K562 (cell line): ENCODE measurements around the gene TDRKH. TPM values are rescaled to one million over a fixed set of nuclear protein-coding genes. Genes with fewer than 3 reads are reported as not detected.

Source experiments
- ATAC-seq: fragments of 200-7000 bp; cut with Tn5 transposase; 3 replicates; pipeline ENCODE4 v1.9.1; 2020; ENCODE audit warnings: moderate library complexity
- BruUV-seq: library from RNA; stranded (reverse); fragments of 400-500 nt; replicated peaks from 2 replicates; lab custom pipeline; 2021; lab: Mats Ljungman, UMichigan
- CTCF ChIA-PET: fragments of 300-600 bp; formaldehyde crosslinking; extraction: SDS; loops from one replicate; lab custom pipeline; 2021; ENCODE audit warnings: low intra/inter-chr PET ratio; lab: Yijun Ruan, JAX
- POLR2A ChIA-PET: fragments of 300-600, 350-650 bp; sonication (Branson Sonifier 250); formaldehyde crosslinking; extraction: SDS; loops from one replicate; lab custom pipeline; 2021; ENCODE audit warnings: antibody characterized with exemption, inconsistent platforms; lab: Yijun Ruan, JAX
- DNase-seq, 4 experiments: peaks; one replicate each; pipeline versions ENCODE4 v3.0.0 to v3.0.0-alpha.2; 2011 to 2018; ENCODE audit warnings: low spot score in 3 of 4, mixed read lengths in 3 of 4; ENCODE audit errors: extremely low read depth in 1 of 4
- FAIRE-seq: peaks from 2 replicates; lab custom pipeline; 2011; peaks lifted over from hg19 to GRCh38; lab: Jason Lieb, UNC
- H2AFZ ChIP-seq: 2 replicates; pipeline ENCODE4 v1.6.0; 2011; ENCODE audit warnings: low read depth, low read length, control low read depth, inconsistent platforms
- H3K27ac ChIP-seq: fragments of 200-600 bp; 3 replicates; pipeline ENCODE4 v1.8.0; 2011; ENCODE audit warnings: low read depth, mild to moderate bottlenecking, control low read depth, inconsistent platforms, low read length, moderate library complexity, mixed read lengths; ENCODE audit errors: extremely low read depth
- H3K27me3 ChIP-seq, 2 experiments: fragments of 300-600 bp in 1 of 2; 2 replicates in 1 of 2; 3 replicates in 1 of 2; pipeline versions ENCODE4 v1.6.0 to v1.8.0; 2011; ENCODE audit warnings: inconsistent platforms in 2 of 2, low read length in 2 of 2, mild to moderate bottlenecking in 1 of 2, mixed read lengths in 1 of 2, moderate library complexity in 1 of 2; ENCODE audit not compliant: control insufficient read depth in 2 of 2, insufficient read depth in 2 of 2
- H3K36me3 ChIP-seq: fragments of 300-600 bp; 3 replicates; pipeline ENCODE4 v1.8.0; 2011; ENCODE audit warnings: mild to moderate bottlenecking, low read length, inconsistent platforms; ENCODE audit not compliant: control insufficient read depth, insufficient read depth
- H3K4me1 ChIP-seq, 2 experiments: fragments of 200-600 bp in 1 of 2; replicated peaks in 1 of 2; 2 replicates in 1 of 2; 3 replicates in 1 of 2; pipeline versions ENCODE4 v1.5.1 to v1.8.0; 2011; ENCODE audit warnings: inconsistent platforms in 2 of 2, low read length in 2 of 2, mild to moderate bottlenecking in 1 of 2, mixed read lengths in 1 of 2, moderate library complexity in 1 of 2; ENCODE audit not compliant: control insufficient read depth in 2 of 2, insufficient read depth in 2 of 2
- H3K4me2 ChIP-seq: 2 replicates; pipeline ENCODE4 v1.6.1; 2011; ENCODE audit warnings: low read length, control low read depth, inconsistent platforms, mixed read lengths; ENCODE audit not compliant: insufficient read depth
- H3K4me3 ChIP-seq: fragments of 200-600 bp; sonication (generic), shearing (Covaris generic); 2 replicates; pipeline ENCODE4 v1.5.1; 2016; ENCODE audit warnings: control low read depth, inconsistent platforms
- H3K79me2 ChIP-seq: fragments of 200-600 bp; 3 replicates; pipeline ENCODE4 v1.8.0; 2011; ENCODE audit warnings: low read length, inconsistent platforms; ENCODE audit not compliant: control insufficient read depth, insufficient read depth
- H3K9ac ChIP-seq, 2 experiments: 2 replicates each; pipeline versions ENCODE4 v1.6.0 to v1.6.1; 2011; ENCODE audit warnings: low read depth in 2 of 2, low read length in 2 of 2, control low read depth in 1 of 2, inconsistent platforms in 1 of 2, mild to moderate bottlenecking in 1 of 2, mixed read lengths in 1 of 2; ENCODE audit not compliant: insufficient read depth in 1 of 2
- H3K9me1 ChIP-seq: one replicate; pipeline ENCODE4 v1.6.0; 2011; ENCODE audit warnings: inconsistent platforms, mild to moderate bottlenecking, low read length, moderate library complexity; ENCODE audit not compliant: control insufficient read depth, insufficient read depth
- H3K9me3 ChIP-seq: replicated peaks from 2 replicates; pipeline ENCODE4 v1.5.1; 2011; ENCODE audit warnings: low read depth, low read length, inconsistent platforms; ENCODE audit not compliant: control insufficient read depth, insufficient read depth
- H4K20me1 ChIP-seq: replicated peaks from 2 replicates; pipeline ENCODE4 v1.6.1; 2011; ENCODE audit warnings: low read length, inconsistent platforms, mixed read lengths; ENCODE audit not compliant: control insufficient read depth, insufficient read depth
- BRD4 ChIP-seq: fragments of 200-600 bp; sonication (generic); IDR thresholded peaks from 2 replicates; pipeline ENCODE4 v1.6.1; 2017; ENCODE audit warnings: inconsistent platforms
- FOXP1 ChIP-seq: sonication (generic); formaldehyde crosslinking; IDR thresholded peaks from 2 replicates; pipeline ENCODE4 v1.8.0; 2022; ENCODE audit warnings: mild to moderate bottlenecking, missing genetic modification reagents
- GABPB1 ChIP-seq: sonication (generic); formaldehyde crosslinking; IDR thresholded peaks from 2 replicates; pipeline ENCODE4 v1.8.0; 2022; ENCODE audit warnings: mild to moderate bottlenecking, missing genetic modification reagents
- GATAD2A ChIP-seq: fragments of 450-650 bp; IDR thresholded peaks from 2 replicates; pipeline ENCODE4 v1.6.1; 2017
- HDAC1 ChIP-seq, 2 experiments: fragments of 450-650 bp; IDR thresholded peaks; 2 replicates each; pipeline ENCODE4 v1.6.1; 2016 to 2017; ENCODE audit warnings: inconsistent platforms in 1 of 2, mild to moderate bottlenecking in 1 of 2, moderate library complexity in 1 of 2
- JUN ChIP-seq, 2 experiments: sonication (generic) in 1 of 2; formaldehyde crosslinking in 1 of 2; IDR thresholded peaks; 2 replicates each; pipeline versions ENCODE4 v1.6.1 to v1.8.0; 2012 to 2022; ENCODE audit warnings: borderline replicate concordance in 2 of 2, mild to moderate bottlenecking in 2 of 2, improper control_type of control experiment in 1 of 2, low read depth in 1 of 2, low read length in 1 of 2, missing genetic modification reagents in 1 of 2
- MYBL2 ChIP-seq, 2 experiments: fragments of 450-650 bp in 1 of 2; sonication (generic) in 1 of 2; formaldehyde crosslinking in 1 of 2; IDR thresholded peaks; 2 replicates each; pipeline versions ENCODE4 v1.6.1 to v1.8.1; 2017 to 2022; ENCODE audit warnings: borderline replicate concordance in 1 of 2, inconsistent platforms in 1 of 2, low read depth in 1 of 2, mild to moderate bottlenecking in 1 of 2, missing genetic modification reagents in 1 of 2, moderate library complexity in 1 of 2
- NR3C1 ChIP-seq: sonication (generic); formaldehyde crosslinking; IDR thresholded peaks from 2 replicates; pipeline ENCODE4 v1.8.1; 2022; ENCODE audit warnings: missing genetic modification reagents
- RBBP5 ChIP-seq: fragments of 200-600 bp; sonication (generic); IDR thresholded peaks from 2 replicates; pipeline ENCODE4 v1.6.1; 2012; ENCODE audit warnings: borderline replicate concordance, mild to moderate bottlenecking, low read length, control low read depth, inconsistent platforms; ENCODE audit not compliant: insufficient read depth, poor library complexity, severe bottlenecking
- XRCC3 ChIP-seq: fragments of 450-650 bp; IDR thresholded peaks from 2 replicates; pipeline ENCODE4 v1.6.1; 2017; ENCODE audit warnings: mild to moderate bottlenecking, moderate library complexity
- ZNF121 ChIP-seq: sonication (generic); formaldehyde crosslinking; conservative IDR thresholded peaks from 2 replicates; pipeline ENCODE4 v1.8.0; 2022; ENCODE audit warnings: missing genetic modification reagents
- WGBS: fragments of 100-300 bp; shearing (Covaris generic); methylation state at CpG from one replicate; pipeline ENCODE4 v1.1.6; 2016; ENCODE audit warnings: low coverage, mixed read lengths; ENCODE audit not compliant: insufficient coverage; ENCODE audit errors: missing lambda C conversion rate; 5-methylcytosine and 5-hydroxymethylcytosine counted together
- in situ Hi-C: fragments of 300-500 bp; cut with MboI; formaldehyde crosslinking; loops from 4 replicates; pipeline ENCODE4 v1.15.0; 2018; ENCODE audit warnings: inconsistent platforms, mixed read lengths
- intact Hi-C: fragments of 100-400 bp; cut with micrococcal nuclease; formaldehyde crosslinking; loops from 2 replicates; pipeline ENCODE4 v1.14.2; 2022
- polyA plus RNA-seq, 8 experiments: library from polyadenylated mRNA; depleted of rRNA in 4 of 8; stranded (reverse) in 5 of 8; unstranded in 3 of 8; fragments of >200 nt; fragmentation: Nextera tagmentation in 2 of 8; fragmentation: Illumina TruSeq in 1 of 8; extraction: Ambion mirVana in 2 of 8; extraction: Trizol in 1 of 8; gene quantifications; 2 replicates each; pipeline versions ENCODE4 v1.2.1 to v1.2.3, GENCODE V29; 2011 to 2014; ENCODE audit warnings: inconsistent platforms in 1 of 8, missing spikeins in 1 of 8
- total RNA-seq, 7 experiments: library from RNA; depleted of rRNA in 6 of 7; stranded (reverse); fragments of >200 nt in 6 of 7; fragmentation: Illumina TruSeq in 2 of 7; extraction: Trizol in 2 of 7; gene quantifications; 2 replicates each; pipeline versions ENCODE4 v1.2.1 to v1.2.3, GENCODE V29; 2011 to 2021; ENCODE audit warnings: low replicate concordance in 1 of 7
- TF ChIP-seq, protein P1 (sequence below), 2 experiments: IDR thresholded peaks; 2 replicates each; pipeline ENCODE4 v1.6.1; 2012; ENCODE audit warnings: improper control_type of control experiment in 2 of 2, low read depth in 2 of 2, low read length in 2 of 2, borderline replicate concordance in 1 of 2
- TF ChIP-seq, protein P2 (sequence below): fragments of 450-650 bp; IDR thresholded peaks from 2 replicates; pipeline ENCODE4 v1.6.1; 2016; ENCODE audit warnings: borderline replicate concordance
- TF ChIP-seq, protein P3 (sequence below): sonication (generic); formaldehyde crosslinking; IDR thresholded peaks from 2 replicates; pipeline ENCODE4 v1.9.0; 2022; ENCODE audit warnings: mild to moderate bottlenecking, missing genetic modification reagents

Gene TDRKH
- total and polyA plus RNA-seq, 9 of the 15 experiments (the other 6 are each of a cell fraction or from before 2014, with no cell fraction given): 4.3 to 21.3 (median 8.4) TPM

DNA sequence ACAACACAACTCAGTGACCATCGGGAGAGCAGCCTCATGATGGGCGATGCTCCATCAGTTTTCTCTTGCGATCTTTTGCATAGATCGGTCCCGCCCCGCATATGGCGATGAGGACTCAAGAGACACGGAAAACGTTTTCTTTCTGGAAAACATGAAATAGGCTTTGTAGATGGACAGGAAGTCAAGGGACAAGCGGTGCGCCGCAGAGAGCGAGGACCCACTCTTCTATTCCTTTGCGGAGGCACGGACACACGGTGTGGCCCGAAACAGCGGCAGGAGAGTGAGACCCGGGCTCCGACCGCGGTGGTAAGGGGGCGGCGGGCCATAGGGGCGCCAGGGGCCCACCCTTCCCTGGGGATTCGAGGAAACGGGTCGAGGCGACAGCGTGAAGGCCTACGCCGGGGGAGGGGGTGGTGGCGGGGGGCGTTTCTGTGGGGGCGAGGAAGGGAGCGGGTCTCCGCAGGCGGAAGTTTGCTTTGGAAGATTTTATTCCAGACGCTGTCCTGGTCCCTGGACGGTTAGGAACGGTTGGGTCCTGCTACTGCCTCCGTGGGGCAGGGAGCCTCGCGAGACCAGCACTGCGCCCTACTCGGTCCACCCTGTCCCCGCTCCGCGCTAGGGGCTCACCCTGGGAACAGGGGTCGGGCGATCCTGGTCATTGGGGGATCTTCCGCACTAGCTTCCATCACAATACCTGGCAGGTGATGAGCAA, 796 bp upstream of the TDRKH start:
- in situ Hi-C loops (no loop called here), intact Hi-C loops (no loop called here)
- Histone ChIP-seq H3K9me3 (no peaks in the 10 kb centered on the region), H3K4me2 (peak overlapping the region; percentile 97), H3K36me3 (no peaks in the 10 kb centered on the region), H3K4me1 (peaks cover 4 to 13% of the 10 kb centered on the region in 2 experiments; a peak in 4 of 5 replicates), H3K4me3 (peak overlapping the region; percentile 70), H3K79me2 (no peaks in the 10 kb centered on the region; the same call in 2 of the 3 replicates), H3K9ac (peak overlapping the region; percentile 49 to 95), H3K9me1 (no peaks in the 10 kb centered on the region), H2AFZ (peak overlapping the region; percentile 97), H4K20me1 (no peaks in the 10 kb centered on the region), H3K27ac (peak overlapping the region; percentile 27), H3K27me3 (no peaks in the 10 kb centered on the region)
- ATAC-seq (peak; percentile 54), FAIRE-seq (no peak), DNase-seq (peak; percentile 45 to 71 (median 60))
- BruUV-seq: TSS peak; percentile 93
- 3% methylated on average over 37 of the region's 52 CpGs for WGBS
- CTCF ChIA-PET: interaction anchor here (1.5 kb wide), 1 partner anchor 98 kb away, joined by 3 read pairs; no protein-coding TSS in a partner anchor
- POLR2A ChIA-PET: interaction anchor here (0.9 to 3.9 kb wide), 3 partner anchors 11 to 22 kb away, joined by 3 to 15 read pairs (median 9); no protein-coding TSS in a partner anchor
- TF ChIP-seq RBBP5: peak; percentile 17
- 0 out of 4 replicates have a peak, but pooled peaks of 1 of the 2 experiments have one; percentile 52 for TF ChIP-seq HDAC1 (IDR thresholded peaks at IDR 0.05)
- TF ChIP-seq BRD4: no peak
- TF ChIP-seq FOXP1: peak; percentile 78
- TF ChIP-seq MYBL2 (IDR thresholded peaks at IDR 0.05; ENCODE audit: low read depth): peak; percentile 52; the same call in 1 of the 2 replicates
- no peak for TF ChIP-seq MYBL2 (CRISPR knock-in tag; IDR thresholded peaks at IDR 0.05; ENCODE audit: borderline replicate concordance)
- TF ChIP-seq, protein P1, sequence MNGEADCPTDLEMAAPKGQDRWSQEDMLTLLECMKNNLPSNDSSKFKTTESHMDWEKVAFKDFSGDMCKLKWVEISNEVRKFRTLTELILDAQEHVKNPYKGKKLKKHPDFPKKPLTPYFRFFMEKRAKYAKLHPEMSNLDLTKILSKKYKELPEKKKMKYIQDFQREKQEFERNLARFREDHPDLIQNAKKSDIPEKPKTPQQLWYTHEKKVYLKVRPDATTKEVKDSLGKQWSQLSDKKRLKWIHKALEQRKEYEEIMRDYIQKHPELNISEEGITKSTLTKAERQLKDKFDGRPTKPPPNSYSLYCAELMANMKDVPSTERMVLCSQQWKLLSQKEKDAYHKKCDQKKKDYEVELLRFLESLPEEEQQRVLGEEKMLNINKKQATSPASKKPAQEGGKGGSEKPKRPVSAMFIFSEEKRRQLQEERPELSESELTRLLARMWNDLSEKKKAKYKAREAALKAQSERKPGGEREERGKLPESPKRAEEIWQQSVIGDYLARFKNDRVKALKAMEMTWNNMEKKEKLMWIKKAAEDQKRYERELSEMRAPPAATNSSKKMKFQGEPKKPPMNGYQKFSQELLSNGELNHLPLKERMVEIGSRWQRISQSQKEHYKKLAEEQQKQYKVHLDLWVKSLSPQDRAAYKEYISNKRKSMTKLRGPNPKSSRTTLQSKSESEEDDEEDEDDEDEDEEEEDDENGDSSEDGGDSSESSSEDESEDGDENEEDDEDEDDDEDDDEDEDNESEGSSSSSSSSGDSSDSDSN (IDR thresholded peaks at IDR 0.05; ENCODE audit: borderline replicate concordance in 1 of 2, low read depth in 2 of 2, low read length in 2 of 2): 0 out of 4 replicates have a peak, but pooled peaks of 1 of the 2 experiments have one; percentile 43
- TF ChIP-seq GABPB1: no peak
- TF ChIP-seq NR3C1 (CRISPR knock-in tag): 0 out of 2 replicates have a peak, but pooled peaks have one; percentile 10
- no peak for TF ChIP-seq ZNF121
- no peak for TF ChIP-seq JUN (IDR thresholded peaks at IDR 0.05; ENCODE audit: borderline replicate concordance, low read depth, low read length)
- 0 out of 2 replicates have a peak, but pooled peaks have one; percentile 23 for TF ChIP-seq JUN (CRISPR knock-in tag; IDR thresholded peaks at IDR 0.05; ENCODE audit: borderline replicate concordance)
- TF ChIP-seq, protein P2, sequence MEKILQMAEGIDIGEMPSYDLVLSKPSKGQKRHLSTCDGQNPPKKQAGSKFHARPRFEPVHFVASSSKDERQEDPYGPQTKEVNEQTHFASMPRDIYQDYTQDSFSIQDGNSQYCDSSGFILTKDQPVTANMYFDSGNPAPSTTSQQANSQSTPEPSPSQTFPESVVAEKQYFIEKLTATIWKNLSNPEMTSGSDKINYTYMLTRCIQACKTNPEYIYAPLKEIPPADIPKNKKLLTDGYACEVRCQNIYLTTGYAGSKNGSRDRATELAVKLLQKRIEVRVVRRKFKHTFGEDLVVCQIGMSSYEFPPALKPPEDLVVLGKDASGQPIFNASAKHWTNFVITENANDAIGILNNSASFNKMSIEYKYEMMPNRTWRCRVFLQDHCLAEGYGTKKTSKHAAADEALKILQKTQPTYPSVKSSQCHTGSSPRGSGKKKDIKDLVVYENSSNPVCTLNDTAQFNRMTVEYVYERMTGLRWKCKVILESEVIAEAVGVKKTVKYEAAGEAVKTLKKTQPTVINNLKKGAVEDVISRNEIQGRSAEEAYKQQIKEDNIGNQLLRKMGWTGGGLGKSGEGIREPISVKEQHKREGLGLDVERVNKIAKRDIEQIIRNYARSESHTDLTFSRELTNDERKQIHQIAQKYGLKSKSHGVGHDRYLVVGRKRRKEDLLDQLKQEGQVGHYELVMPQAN: peak; percentile 31; the same call in 1 of the 2 replicates
- TF ChIP-seq GATAD2A: no peak
- TF ChIP-seq, protein P3, sequence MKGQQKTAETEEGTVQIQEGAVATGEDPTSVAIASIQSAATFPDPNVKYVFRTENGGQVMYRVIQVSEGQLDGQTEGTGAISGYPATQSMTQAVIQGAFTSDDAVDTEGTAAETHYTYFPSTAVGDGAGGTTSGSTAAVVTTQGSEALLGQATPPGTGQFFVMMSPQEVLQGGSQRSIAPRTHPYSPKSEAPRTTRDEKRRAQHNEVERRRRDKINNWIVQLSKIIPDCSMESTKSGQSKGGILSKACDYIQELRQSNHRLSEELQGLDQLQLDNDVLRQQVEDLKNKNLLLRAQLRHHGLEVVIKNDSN (CRISPR knock-in tag): 0 out of 2 replicates have a peak, but pooled peaks have one; percentile 30
- TF ChIP-seq XRCC3: no peak
